ENCODE measurements around the gene PIP5KL1. TPM values are rescaled to one million over a fixed set of nuclear protein-coding genes. Genes with fewer than 3 reads are reported as not detected.
A peak's percentile ranks its signal among the peaks of the same experiment; 100 is the strongest.

Gene PIP5KL1
- total and polyA plus RNA-seq, 8 donors = 0.50 to 98.0 (median 3.3) TPM; not detected in 1

DNA sequence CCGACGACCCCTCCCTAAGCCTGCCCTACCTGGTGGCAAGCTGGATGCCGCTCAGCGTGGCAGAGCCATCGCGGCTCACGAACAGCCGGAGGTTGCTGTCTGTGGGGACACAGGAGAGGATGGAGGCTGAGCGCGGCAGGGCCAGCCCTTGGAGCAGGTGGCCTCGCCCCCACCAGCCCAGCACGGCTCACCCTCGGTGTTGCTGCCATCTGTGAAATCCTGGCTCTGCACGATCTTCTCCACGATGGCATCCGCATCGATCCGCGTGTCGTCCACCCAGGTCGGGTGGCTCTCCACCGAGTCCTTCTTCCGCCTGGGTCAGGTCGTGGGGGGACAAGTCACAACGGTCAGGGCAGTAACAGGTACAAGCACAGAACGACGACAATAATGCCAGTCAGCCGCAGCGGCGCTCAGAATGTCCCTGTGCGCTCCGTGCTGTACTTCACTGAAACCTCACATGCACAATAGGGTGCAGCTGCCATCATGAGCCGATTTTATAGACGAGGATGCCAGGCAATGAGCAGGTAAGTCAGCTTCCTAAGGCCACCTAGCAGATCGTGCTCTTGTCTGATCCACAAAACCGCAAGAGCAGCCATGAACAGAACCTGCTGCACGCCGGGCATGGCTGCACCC, 14.1 kb upstream of the PIP5KL1 start:
- Histone ChIP-seq H3K27me3 (no peaks in the 10 kb centered on the region), H3K36me3 (peaks cover 44 to 97% (median 75%) of the 10 kb centered on the region in 4 donors), H3K4me3 (no peak overlapping the region), H3K4me1 (peaks cover 10 to 58% (median 38%) of the 10 kb centered on the region in 4 donors), H3K9me3 (no peaks in the 10 kb centered on the region), H3K27ac (peak overlapping the region in 3 of 5 donors; percentile 9 to 46 (median 40))
- DNase-seq = no peak
- intact Hi-C loops (cut with DNase I; ENCODE audit: low total_unique reads) = loop anchor here (5.0 kb wide), 1 partner anchor 93 kb away; no protein-coding TSS in a partner anchor
- TF ChIP-seq, protein P1, sequence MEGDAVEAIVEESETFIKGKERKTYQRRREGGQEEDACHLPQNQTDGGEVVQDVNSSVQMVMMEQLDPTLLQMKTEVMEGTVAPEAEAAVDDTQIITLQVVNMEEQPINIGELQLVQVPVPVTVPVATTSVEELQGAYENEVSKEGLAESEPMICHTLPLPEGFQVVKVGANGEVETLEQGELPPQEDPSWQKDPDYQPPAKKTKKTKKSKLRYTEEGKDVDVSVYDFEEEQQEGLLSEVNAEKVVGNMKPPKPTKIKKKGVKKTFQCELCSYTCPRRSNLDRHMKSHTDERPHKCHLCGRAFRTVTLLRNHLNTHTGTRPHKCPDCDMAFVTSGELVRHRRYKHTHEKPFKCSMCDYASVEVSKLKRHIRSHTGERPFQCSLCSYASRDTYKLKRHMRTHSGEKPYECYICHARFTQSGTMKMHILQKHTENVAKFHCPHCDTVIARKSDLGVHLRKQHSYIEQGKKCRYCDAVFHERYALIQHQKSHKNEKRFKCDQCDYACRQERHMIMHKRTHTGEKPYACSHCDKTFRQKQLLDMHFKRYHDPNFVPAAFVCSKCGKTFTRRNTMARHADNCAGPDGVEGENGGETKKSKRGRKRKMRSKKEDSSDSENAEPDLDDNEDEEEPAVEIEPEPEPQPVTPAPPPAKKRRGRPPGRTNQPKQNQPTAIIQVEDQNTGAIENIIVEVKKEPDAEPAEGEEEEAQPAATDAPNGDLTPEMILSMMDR (IDR thresholded peaks at IDR 0.05) = no peak
- WGBS, 5 donors = 91 to 93% (median 92%) methylated on average over 26 to 38 of the region's 38 CpGs

DNA sequence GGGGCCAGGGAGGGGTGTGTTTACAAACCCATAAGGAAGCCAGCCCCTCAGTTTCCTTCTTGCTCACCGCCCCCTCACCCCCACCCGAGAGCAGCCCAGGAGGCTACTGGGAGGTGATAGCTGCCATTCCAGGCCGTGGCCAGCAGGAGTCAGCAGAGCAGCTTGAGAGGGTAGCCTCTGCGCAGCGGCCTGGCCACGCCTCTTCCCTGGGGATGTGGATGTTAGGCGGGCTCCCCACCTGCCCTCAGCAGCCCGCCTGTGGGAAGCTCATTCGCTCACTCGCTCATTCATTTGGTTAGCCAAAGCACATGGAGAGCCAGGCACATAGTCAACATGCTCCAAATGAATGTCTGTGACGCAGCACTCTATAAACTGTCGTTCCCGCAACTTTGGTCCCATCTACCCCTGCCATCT, 13.2 kb upstream of the PIP5KL1 start:
- 27 to 45% (median 36%) methylated on average over 6 to 13 of the region's 13 CpGs for WGBS, 5 donors
- peaks cover 44 to 92% (median 73%) of the 10 kb centered on the region in 4 donors for H3K36me3 ChIP-seq
- intact Hi-C loops (cut with DNase I; ENCODE audit: low total_unique reads) = loop anchor here (5.0 kb wide), 1 partner anchor 94 kb away; no protein-coding TSS in a partner anchor

DNA sequence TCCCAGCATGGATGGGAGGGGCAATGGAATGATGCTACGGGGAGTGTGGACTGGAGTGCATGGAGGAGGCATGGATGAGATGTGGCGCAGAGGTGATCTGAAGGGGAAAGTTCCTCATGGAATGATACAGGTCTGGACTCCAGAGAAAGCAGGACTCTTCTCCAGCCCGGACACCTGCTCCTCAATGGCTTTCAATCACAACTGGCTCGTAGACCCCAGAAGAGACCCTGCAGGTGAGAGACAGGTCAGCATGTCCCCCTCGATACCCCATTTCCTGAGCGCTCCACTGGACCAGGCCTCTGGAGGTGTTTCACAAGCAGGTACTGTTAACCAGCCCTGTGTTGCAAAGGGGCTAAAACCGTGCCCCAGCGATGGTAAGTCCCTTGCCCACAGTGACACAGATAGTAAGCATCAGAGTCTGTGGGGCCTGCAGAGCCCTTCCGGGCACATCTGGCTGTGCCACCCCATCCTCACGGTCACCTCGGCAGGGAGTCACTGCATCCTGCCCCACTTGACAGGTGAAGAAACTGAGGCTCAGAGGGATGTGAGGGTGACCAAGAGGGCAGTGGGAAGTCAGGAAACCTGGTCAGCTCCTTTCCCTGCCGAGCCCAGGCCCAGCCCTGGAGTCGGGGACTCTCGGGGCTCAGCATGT, 12.6 kb upstream of the PIP5KL1 start:
- DNase-seq = no peak
- WGBS, 5 donors = 76 to 85% (median 81%) methylated on average over 13 to 14 of the region's 14 CpGs
- H3K36me3 ChIP-seq = peaks cover 44 to 86% (median 67%) of the 10 kb centered on the region in 4 donors
- no peaks in the 10 kb centered on the region for H3K9me3 ChIP-seq
- peaks cover 16 to 61% (median 36%) of the 10 kb centered on the region in 4 donors for H3K4me1 ChIP-seq
- no peak overlapping the region for H3K4me3 ChIP-seq
- TF ChIP-seq POLR2A (IDR thresholded peaks at IDR 0.05) (no peak), EP300 (IDR thresholded peaks at IDR 0.05) (no peak)
- TF ChIP-seq, protein P1 (IDR thresholded peaks at IDR 0.05) = peak in 1 of 7 experiments; percentile 77
- H3K27ac ChIP-seq = peak overlapping the region in 2 of 5 donors; percentile 9 to 40
- intact Hi-C loops (cut with DNase I; ENCODE audit: low total_unique reads) = loop anchor here (5.0 kb wide), 1 partner anchor 94 kb away; no protein-coding TSS in a partner anchor
- H3K27me3 ChIP-seq = no peaks in the 10 kb centered on the region

More for the DNA sequence above, 13.2 kb upstream of the PIP5KL1 start:
- DNase-seq = peak; percentile 87 to 93
- H3K27me3 ChIP-seq = no peaks in the 10 kb centered on the region
- no peak overlapping the region for H3K4me3 ChIP-seq
- H3K27ac ChIP-seq = peak overlapping the region in 3 of 5 donors; percentile 9 to 46 (median 40)
- H3K4me1 ChIP-seq = peaks cover 10 to 55% (median 34%) of the 10 kb centered on the region in 4 donors
- no peak for TF ChIP-seq EP300 (IDR thresholded peaks at IDR 0.05)
- TF ChIP-seq, protein P1 (IDR thresholded peaks at IDR 0.05) = peak in 5 of 7 experiments; percentile 90 to 93 (median 92)
- peak in 1 of 3 donors; percentile 66 for TF ChIP-seq POLR2AphosphoS5 (IDR thresholded peaks at IDR 0.05)
- no peaks in the 10 kb centered on the region for H3K9me3 ChIP-seq

DNA sequence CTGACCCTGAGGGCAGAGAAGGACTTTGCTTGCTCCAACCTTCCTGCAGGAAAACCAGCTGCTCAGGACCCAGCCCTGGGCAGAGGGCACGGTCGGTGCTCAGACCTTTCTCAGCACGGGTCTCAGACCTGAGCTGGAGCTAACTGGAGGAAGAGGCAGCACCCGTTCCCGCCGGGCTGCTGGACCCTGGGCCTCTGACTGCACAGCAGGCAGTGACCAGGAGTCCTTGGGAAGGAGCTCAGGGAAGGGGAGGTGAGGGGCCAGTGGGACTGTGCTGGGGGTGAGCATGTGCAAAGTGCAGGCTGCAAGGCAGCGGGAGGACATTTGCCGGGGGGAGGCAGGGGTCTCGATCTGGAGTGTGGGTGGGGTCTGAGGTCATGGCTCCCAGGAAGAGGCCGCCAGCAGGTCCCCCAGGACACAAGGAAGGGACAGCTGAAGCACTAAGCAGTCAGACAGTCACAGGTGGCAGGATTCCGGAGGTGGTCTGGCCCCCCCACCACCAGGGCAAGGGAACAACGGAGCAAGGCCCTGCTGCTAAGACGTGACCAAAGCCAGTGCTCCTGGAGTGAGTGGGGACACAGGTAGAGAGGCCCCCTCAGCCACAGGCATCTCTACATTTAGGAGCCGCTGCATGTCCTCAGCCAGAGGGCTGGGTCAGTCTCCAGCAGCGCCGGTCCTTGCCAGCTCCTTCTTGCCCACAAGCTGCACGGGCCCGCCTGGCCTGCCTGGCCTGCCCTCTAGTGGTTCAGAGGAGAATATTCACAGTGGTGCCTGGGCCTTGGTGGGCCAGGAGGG, 11.8 kb upstream of the PIP5KL1 start:
- H3K9me3 ChIP-seq = no peaks in the 10 kb centered on the region
- H3K4me1 ChIP-seq = peaks cover 19 to 66% (median 40%) of the 10 kb centered on the region in 4 donors
- H3K27ac ChIP-seq = peak overlapping the region in 3 of 5 donors; percentile 4 to 26 (median 13)
- peak; percentile 73 to 90 for DNase-seq
- intact Hi-C loops (cut with DNase I; ENCODE audit: low total_unique reads) = loop anchor here (5.0 kb wide), 1 partner anchor 95 kb away; no protein-coding TSS in a partner anchor
- H3K4me3 ChIP-seq = no peak overlapping the region
- TF ChIP-seq POLR2A (IDR thresholded peaks at IDR 0.05) (no peak), EP300 (IDR thresholded peaks at IDR 0.05) (no peak), POLR2AphosphoS5 (IDR thresholded peaks at IDR 0.05) (peak in 1 of 3 donors; percentile 39)
- TF ChIP-seq, protein P1 (IDR thresholded peaks at IDR 0.05) = peak in 5 of 7 experiments; percentile 79 to 92 (median 87)
- 51 to 64% (median 57%) methylated on average over 14 to 18 of the region's 18 CpGs for WGBS, 5 donors
- H3K27me3 ChIP-seq = no peaks in the 10 kb centered on the region
- H3K36me3 ChIP-seq = peaks cover 44 to 78% (median 60%) of the 10 kb centered on the region in 4 donors
